ENCODE results near the gene BLTP2. TPM values are rescaled to one million over a fixed set of nuclear protein-coding genes. Genes with fewer than 3 reads are reported as not detected.

BLTP2 gene
- polyA plus RNA-seq, 1 of the 3 experiments (the other 2 are of a cell fraction): 46.4 TPM

- Histone ChIP-seq H3K36me3 (replicated peaks in 1 of 2; ENCODE audit: control insufficient read depth in 1 of 2, insufficient read depth in 2 of 2, low read length in 1 of 2) (peaks cover 77 to 78% of the 10 kb centered on the region in 2 experiments), H3K27me3 (ENCODE audit: insufficient read depth) (no peaks in the 10 kb centered on the region), H3K9me3 (no peaks in the 10 kb centered on the region), H3K4me1 (ENCODE audit: control insufficient read depth in 1 of 2, insufficient read depth in 2 of 2, low read depth in 1 of 2, low read length in 1 of 2) (no peaks in the 10 kb centered on the region), H3K4me3 (ENCODE audit: low read depth in 2 of 2, low read length in 1 of 2) (no peak overlapping the region), H3K79me2 (ENCODE audit: insufficient read depth) (no peaks in the 10 kb centered on the region), H3K27ac (ENCODE audit: low read depth in 2 of 2, low read length in 1 of 2) (no peak overlapping the region), H3K4me2 (no peak overlapping the region), H2AFZ (ENCODE audit: low read depth) (no peak overlapping the region), H4K20me1 (ENCODE audit: insufficient read depth) (no peaks in the 10 kb centered on the region), H3K9me2 (no peaks in the 10 kb centered on the region), H3F3A (replicated peaks; ENCODE audit: insufficient read depth) (peaks cover 5% of the 10 kb centered on the region), H3K9ac (no peak overlapping the region)
- DNase-seq: no peak
- ChIA-PET CTCF (interaction anchor here (1.4 to 1.6 kb wide), 3 partner anchors 14 to 36 kb away, joined by 4 read pairs; no protein-coding TSS in a partner anchor), POLR2A (no interaction called here)
- TF ChIP-seq IRF3 (IDR thresholded peaks at IDR 0.05; ENCODE audit: low read depth, low read length) (no peak), YY1 (IDR thresholded peaks at IDR 0.05; ENCODE audit: low read depth) (no peak), MXI1 (IDR thresholded peaks at IDR 0.05; ENCODE audit: low read depth, low read length) (no peak), FOSL2 (IDR thresholded peaks at IDR 0.05; ENCODE audit: borderline replicate concordance, low read depth) (no peak), SMC3 (IDR thresholded peaks at IDR 0.05; ENCODE audit: low read depth, low read length) (no peak), PBX3 (IDR thresholded peaks at IDR 0.05) (no peak), NFIC (IDR thresholded peaks at IDR 0.05; ENCODE audit: borderline replicate concordance) (no peak), ELF1 (IDR thresholded peaks at IDR 0.05) (no peak), FOXJ3 (CRISPR knock-in tag; IDR thresholded peaks at IDR 0.05) (no peak), MEF2A (IDR thresholded peaks at IDR 0.05; ENCODE audit: borderline replicate concordance, low read depth) (no peak)
- 97% methylated on average over 10 of the region's 11 CpGs for WGBS (ENCODE audit: low lambda C conversion rate)
These were observed 37.7 kb upstream of the BLTP2 start for GRCh38 chr17:28682655-28683054.

GRCh38 chr17:28675980-28676379, 31.0 kb upstream of the BLTP2 start:
- Histone ChIP-seq H3K79me2 (ENCODE audit: insufficient read depth) (peaks cover 2% of the 10 kb centered on the region; the same call in 1 of the 2 replicates), H3F3A (replicated peaks; ENCODE audit: insufficient read depth) (no peaks in the 10 kb centered on the region), H3K4me3 (ENCODE audit: low read depth in 2 of 2, low read length in 1 of 2) (no peak overlapping the region), H3K9ac (no peak overlapping the region), H3K36me3 (replicated peaks in 1 of 2; ENCODE audit: control insufficient read depth in 1 of 2, insufficient read depth in 2 of 2, low read length in 1 of 2) (peaks cover 72 to 86% of the 10 kb centered on the region in 2 experiments), H2AFZ (ENCODE audit: low read depth) (no peak overlapping the region), H3K4me1 (ENCODE audit: control insufficient read depth in 1 of 2, insufficient read depth in 2 of 2, low read depth in 1 of 2, low read length in 1 of 2) (no peaks in the 10 kb centered on the region), H3K4me2 (no peak overlapping the region), H3K9me2 (no peaks in the 10 kb centered on the region), H3K9me3 (no peaks in the 10 kb centered on the region), H4K20me1 (ENCODE audit: insufficient read depth) (no peaks in the 10 kb centered on the region), H3K27ac (ENCODE audit: low read depth in 2 of 2, low read length in 1 of 2) (no peak overlapping the region), H3K27me3 (ENCODE audit: insufficient read depth) (no peaks in the 10 kb centered on the region)
- CTCF ChIA-PET: interaction anchor here (1.1 to 1.9 kb wide), 4 partner anchors 14 to 49 kb away, joined by 3 to 7 read pairs (median 4); partner anchors contain the start of genes BLTP2 and SUPT6H
- no peak for DNase-seq
- POLR2A ChIA-PET: no interaction called here
- WGBS (ENCODE audit: low lambda C conversion rate): 89% methylated on average over 7 of the region's 7 CpGs
- TF ChIP-seq FOXM1 (IDR thresholded peaks at IDR 0.05; ENCODE audit: low read depth) (no peak), CHD2 (IDR thresholded peaks at IDR 0.05; ENCODE audit: low read length, partially characterized antibody) (no peak), RAD21 (IDR thresholded peaks at IDR 0.05; ENCODE audit: low read length) (peak; percentile 13; the same call in 1 of the 2 replicates), FOSL2 (IDR thresholded peaks at IDR 0.05; ENCODE audit: borderline replicate concordance, low read depth) (no peak), CTCF (IDR thresholded peaks at IDR 0.05) (no peak; the same call in 1 of the 2 replicates), TAF1 (IDR thresholded peaks at IDR 0.05; ENCODE audit: borderline replicate concordance, low read depth, low read length) (no peak), GABPA (IDR thresholded peaks at IDR 0.05; ENCODE audit: low read depth) (no peak)

Data from SK-N-SH (cell line).